ENCODE data around the gene GAD2.

GRCh38 chr10:26235761-26236160, 19.2 kb downstream of the GAD2 start:
- TF ChIP-seq, protein P1, sequence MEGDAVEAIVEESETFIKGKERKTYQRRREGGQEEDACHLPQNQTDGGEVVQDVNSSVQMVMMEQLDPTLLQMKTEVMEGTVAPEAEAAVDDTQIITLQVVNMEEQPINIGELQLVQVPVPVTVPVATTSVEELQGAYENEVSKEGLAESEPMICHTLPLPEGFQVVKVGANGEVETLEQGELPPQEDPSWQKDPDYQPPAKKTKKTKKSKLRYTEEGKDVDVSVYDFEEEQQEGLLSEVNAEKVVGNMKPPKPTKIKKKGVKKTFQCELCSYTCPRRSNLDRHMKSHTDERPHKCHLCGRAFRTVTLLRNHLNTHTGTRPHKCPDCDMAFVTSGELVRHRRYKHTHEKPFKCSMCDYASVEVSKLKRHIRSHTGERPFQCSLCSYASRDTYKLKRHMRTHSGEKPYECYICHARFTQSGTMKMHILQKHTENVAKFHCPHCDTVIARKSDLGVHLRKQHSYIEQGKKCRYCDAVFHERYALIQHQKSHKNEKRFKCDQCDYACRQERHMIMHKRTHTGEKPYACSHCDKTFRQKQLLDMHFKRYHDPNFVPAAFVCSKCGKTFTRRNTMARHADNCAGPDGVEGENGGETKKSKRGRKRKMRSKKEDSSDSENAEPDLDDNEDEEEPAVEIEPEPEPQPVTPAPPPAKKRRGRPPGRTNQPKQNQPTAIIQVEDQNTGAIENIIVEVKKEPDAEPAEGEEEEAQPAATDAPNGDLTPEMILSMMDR (IDR thresholded peaks at IDR 0.05 in 8 of 11, conservative IDR thresholded peaks at IDR 0.05 in 3 of 11), result no peak
- TF ChIP-seq POLR2A (IDR thresholded peaks at IDR 0.05), result no peak
- TF ChIP-seq POLR2AphosphoS5 (IDR thresholded peaks at IDR 0.05), result no peak
